H1 (cell line): ENCODE data around the gene WAC. TPM values are rescaled to one million over a fixed set of nuclear protein-coding genes. Genes with fewer than 3 reads are reported as not detected.

ENCODE experiments used
- CTCF ChIA-PET: fragments of 300-600 bp; sonication (Branson Sonifier 250); formaldehyde crosslinking; loops from one replicate; lab custom pipeline; 2021; ENCODE audit not compliant: partially characterized antibody; lab: Charles Lee
- POLR2A ChIA-PET: fragments of 300-600 bp; sonication (Branson Sonifier 250); formaldehyde crosslinking; loops from one replicate; lab custom pipeline; 2021; ENCODE audit warnings: inconsistent platforms; ENCODE audit not compliant: partially characterized antibody; lab: Charles Lee
- DNase-seq, 2 experiments: peaks; one replicate each; pipeline versions ENCODE4 v3.0.0 to v3.0.0-alpha.2; 2010 to 2022; ENCODE audit warnings: low spot score in 2 of 2, low read depth in 1 of 2, mixed read lengths in 1 of 2
- FAIRE-seq: peaks from 2 replicates; lab custom pipeline; 2011; peaks lifted over from hg19 to GRCh38; lab: Jason Lieb, UNC
- H2AFZ ChIP-seq: 2 replicates; pipeline ENCODE4 v1.8.1; 2012; ENCODE audit warnings: low read length, inconsistent platforms
- H2AK5ac ChIP-seq: 2 replicates; pipeline ENCODE4 v1.6.1; 2013; ENCODE audit warnings: low read depth, low read length
- H2BK120ac ChIP-seq: replicated peaks from 2 replicates; pipeline ENCODE3; 2013; ENCODE audit warnings: low read depth, low read length, inconsistent platforms
- H2BK12ac ChIP-seq: 2 replicates; pipeline ENCODE4 v1.6.1; 2013; ENCODE audit warnings: low read depth, low read length
- H2BK15ac ChIP-seq: 2 replicates; pipeline ENCODE4 v1.6.1; 2013; ENCODE audit warnings: low read length
- H2BK20ac ChIP-seq: 2 replicates; pipeline ENCODE4 v1.6.1; 2013; ENCODE audit warnings: low read length
- H2BK5ac ChIP-seq: 2 replicates; pipeline ENCODE4 v1.6.1; 2013; ENCODE audit warnings: low read depth, low read length
- H3K14ac ChIP-seq: 2 replicates; pipeline ENCODE4 v1.6.1; 2013; ENCODE audit warnings: inconsistent platforms; ENCODE audit not compliant: insufficient read length
- H3K18ac ChIP-seq: 2 replicates; pipeline ENCODE4 v1.6.1; 2013; ENCODE audit warnings: low read length; ENCODE audit errors: extremely low read depth
- H3K23ac ChIP-seq: 2 replicates; pipeline ENCODE4 v1.6.1; 2013; ENCODE audit warnings: inconsistent platforms; ENCODE audit not compliant: insufficient read length
- H3K23me2 ChIP-seq: 2 replicates; pipeline ENCODE4 v1.6.1; 2013; ENCODE audit warnings: low read depth, low read length
- H3K27ac ChIP-seq: 2 replicates; pipeline ENCODE4 v1.6.1; 2011; ENCODE audit warnings: low read depth, low read length, inconsistent platforms
- H3K27me3 ChIP-seq, 4 experiments: replicated peaks in 1 of 4; 1 replicate in 1 of 4; 2 replicates in 3 of 4; pipeline versions ENCODE4 v1.6.1 to v1.8.1; 2011 to 2013; ENCODE audit warnings: low read length in 3 of 4, mild to moderate bottlenecking in 3 of 4, inconsistent platforms in 2 of 4, mixed read lengths in 2 of 4, moderate library complexity in 1 of 4; ENCODE audit not compliant: control insufficient read depth in 3 of 4, insufficient read depth in 3 of 4; ENCODE audit errors: extremely low read depth in 1 of 4
- H3K36me3 ChIP-seq, 4 experiments: 2 replicates each; pipeline versions ENCODE4 v1.6.1 to v1.8.1; 2011 to 2013; ENCODE audit warnings: mild to moderate bottlenecking in 4 of 4, low read length in 3 of 4, moderate library complexity in 2 of 4, control low read depth in 1 of 4, inconsistent platforms in 1 of 4; ENCODE audit not compliant: insufficient read depth in 4 of 4, control insufficient read depth in 2 of 4
- H3K4ac ChIP-seq: replicated peaks from 2 replicates; pipeline ENCODE3; 2013; ENCODE audit warnings: low read length, low read depth, mixed read lengths, inconsistent platforms; ENCODE audit not compliant: insufficient read length
- H3K4me1 ChIP-seq, 4 experiments: replicated peaks in 1 of 4; 1 replicate in 1 of 4; 2 replicates in 3 of 4; pipeline versions ENCODE4 v1.6.1 to v1.8.1; 2011 to 2013; ENCODE audit warnings: low read length in 3 of 4, inconsistent platforms in 2 of 4, mixed read lengths in 1 of 4; ENCODE audit not compliant: insufficient read depth in 4 of 4, control insufficient read depth in 3 of 4
- H3K4me2 ChIP-seq, 2 experiments: 2 replicates each; pipeline versions ENCODE4 v1.6.1 to v1.8.1; 2011 to 2013; ENCODE audit warnings: low read depth in 2 of 2, low read length in 2 of 2, control low read depth in 1 of 2, inconsistent platforms in 1 of 2, mild to moderate bottlenecking in 1 of 2; ENCODE audit not compliant: insufficient read depth in 1 of 2
- H3K4me3 ChIP-seq, 4 experiments: fragments of 200-600, 300-600 bp in 1 of 4; sonication (generic), shearing (Covaris generic), sonication (Bioruptor Twin) in 1 of 4; 2 replicates each; pipeline versions ENCODE4 v1.5.1 to v1.8.1; 2011 to 2016; ENCODE audit warnings: low read length in 4 of 4, low read depth in 3 of 4, control low read depth in 2 of 4, inconsistent platforms in 2 of 4, mild to moderate bottlenecking in 2 of 4, mixed read lengths in 1 of 4, moderate library complexity in 1 of 4; ENCODE audit not compliant: insufficient read depth in 2 of 4; ENCODE audit errors: extremely low read depth in 1 of 4
- H3K56ac ChIP-seq: replicated peaks from 2 replicates; pipeline ENCODE3; 2013; ENCODE audit warnings: low read depth, mild to moderate bottlenecking, mixed read lengths, low read length, inconsistent platforms; ENCODE audit not compliant: insufficient read length
- H3K79me1 ChIP-seq: 2 replicates; pipeline ENCODE4 v1.6.1; 2013; ENCODE audit warnings: low read depth, low read length, control low read depth
- H3K79me2 ChIP-seq, 2 experiments: 2 replicates each; pipeline versions ENCODE4 v1.6.1 to v1.8.1; 2012 to 2013; ENCODE audit warnings: low read length in 2 of 2, mild to moderate bottlenecking in 2 of 2, inconsistent platforms in 1 of 2; ENCODE audit not compliant: insufficient read depth in 2 of 2, control insufficient read depth in 1 of 2
- H3K9ac ChIP-seq, 4 experiments: replicated peaks in 1 of 4; 1 replicate in 1 of 4; 2 replicates in 3 of 4; pipeline versions ENCODE4 v1.6.1 to v1.8.1; 2011 to 2013; ENCODE audit warnings: low read depth in 3 of 4, low read length in 3 of 4, control low read depth in 2 of 4, mild to moderate bottlenecking in 2 of 4, moderate library complexity in 2 of 4, inconsistent platforms in 1 of 4; ENCODE audit errors: extremely low read depth in 1 of 4
- H3K9me3 ChIP-seq, 2 experiments: 2 replicates each; pipeline versions ENCODE4 v1.6.1 to v1.8.1; 2012 to 2013; ENCODE audit warnings: mild to moderate bottlenecking in 2 of 2, moderate library complexity in 2 of 2, control low read depth in 1 of 2, inconsistent platforms in 1 of 2, low read depth in 1 of 2, low read length in 1 of 2, mixed read lengths in 1 of 2; ENCODE audit not compliant: insufficient read depth in 2 of 2
- H4K20me1 ChIP-seq, 2 experiments: replicated peaks in 1 of 2; 2 replicates each; pipeline versions ENCODE3 to v1.8.1; 2011 to 2013; ENCODE audit warnings: inconsistent platforms in 2 of 2, low read length in 2 of 2, mild to moderate bottlenecking in 1 of 2; ENCODE audit not compliant: insufficient read depth in 2 of 2, control insufficient read depth in 1 of 2
- H4K5ac ChIP-seq: 2 replicates; pipeline ENCODE4 v1.6.1; 2013; ENCODE audit warnings: low read length, low read depth, mixed read lengths, inconsistent platforms; ENCODE audit not compliant: insufficient read length
- H4K8ac ChIP-seq: 2 replicates; pipeline ENCODE4 v1.8.0; 2013; ENCODE audit warnings: mild to moderate bottlenecking, moderate library complexity, low read length, inconsistent platforms; ENCODE audit not compliant: insufficient read depth; ENCODE audit errors: extremely low read depth
- H4K91ac ChIP-seq: replicated peaks from 2 replicates; pipeline ENCODE3; 2013; ENCODE audit warnings: low read length, mixed read lengths, inconsistent platforms; ENCODE audit not compliant: insufficient read length
- CEBPB ChIP-seq: IDR thresholded peaks from 2 replicates; pipeline ENCODE4 v1.6.1; 2012; ENCODE audit warnings: low read depth, low read length
- MAFK ChIP-seq: IDR thresholded peaks from 2 replicates; pipeline ENCODE4 v1.6.1; 2012; ENCODE audit warnings: low read depth, mild to moderate bottlenecking, improper control_type of control experiment, low read length
- NANOG ChIP-seq: IDR thresholded peaks from 2 replicates; pipeline ENCODE4 v1.6.1; 2011; ENCODE audit warnings: low read length, low read depth, mild to moderate bottlenecking, inconsistent platforms; ENCODE audit not compliant: insufficient read depth, poor library complexity, severe bottlenecking
- WGBS, 2 experiments: shearing (Covaris generic) in 1 of 2; methylation state at CpG; one replicate each; pipeline versions ENCODE4 v1.1.6 to v1.1.7; 2013 to 2015; ENCODE audit warnings: low lambda C conversion rate in 2 of 2, mixed read lengths in 2 of 2, inconsistent platforms in 1 of 2, low coverage in 1 of 2, missing lambda C conversion rate in 1 of 2; ENCODE audit not compliant: insufficient replicate concordance in 2 of 2, insufficient coverage in 1 of 2, insufficient read length in 1 of 2; ENCODE audit errors: extremely low coverage in 1 of 2, missing lambda C conversion rate in 1 of 2; 5-methylcytosine and 5-hydroxymethylcytosine counted together
- polyA plus RNA-seq, 7 experiments: library from polyadenylated mRNA; depleted of rRNA in 3 of 7; stranded (reverse) in 5 of 7; unstranded in 2 of 7; fragments of >200 nt in 5 of 7; fragments of 200-250 nt in 2 of 7; gene quantifications; 1 replicate in 5 of 7; 2 replicates in 1 of 7; 4 replicates in 1 of 7; pipeline versions ENCODE4 v1.2.1 to v1.2.3, GENCODE V29; 2011 to 2013; ENCODE audit warnings: missing spikeins in 2 of 7, mixed read lengths in 2 of 7
- total RNA-seq: library from RNA; stranded (reverse); fragmentation: NEBNext Ultra II Directional; extraction: Animal tissue kit (Norgen Biotek cat#: 25700); gene quantifications from 2 replicates; pipeline ENCODE4 v1.2.1, GENCODE V29; 2021

Gene WAC
- total and polyA plus RNA-seq, 2 of the 8 experiments (the other 6 are each of a cell fraction or from before 2014, with no cell fraction given): 72.9 to 128 TPM

DNA sequence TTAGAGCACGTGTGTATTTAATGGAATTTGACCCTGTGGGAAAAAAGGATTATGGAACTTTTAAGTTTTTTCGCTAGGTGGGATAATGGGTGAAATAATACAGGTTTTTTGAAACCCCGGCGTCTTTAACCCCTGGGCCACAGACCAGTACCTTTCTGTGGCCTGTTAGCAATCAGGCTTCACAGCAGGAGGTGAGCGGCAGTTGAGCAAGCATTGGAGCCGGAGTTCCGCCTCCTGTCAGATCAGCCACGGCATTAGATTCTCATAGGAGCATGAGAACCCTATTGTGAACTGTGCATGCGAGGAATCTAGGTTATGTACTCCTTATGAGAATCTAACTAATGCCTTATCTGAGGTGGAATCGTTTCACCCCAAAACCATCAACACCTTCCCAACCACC, 28.6 kb downstream of the WAC start:
- 94% methylated on average over 10 of the region's 10 CpGs; no CpG with 5 or more reads in 1 of the 2 experiments for WGBS, 2 experiments
- no peak overlapping the region for H2BK20ac ChIP-seq
- DNase-seq (peak in 1 of 2 experiments; percentile 10), FAIRE-seq (no peak)
- H3K4me2 ChIP-seq: no peak overlapping the region
- no peak overlapping the region for H3K9ac ChIP-seq
- H4K5ac ChIP-seq: no peak overlapping the region
- no peak overlapping the region for H3K56ac ChIP-seq
- H2AK5ac ChIP-seq: no peak overlapping the region
- H2BK15ac ChIP-seq: no peak overlapping the region
- H4K91ac ChIP-seq: no peak overlapping the region
- no peak overlapping the region for H2BK5ac ChIP-seq
- H3K18ac ChIP-seq: no peak overlapping the region
- no peaks in the 10 kb centered on the region for H3K27me3 ChIP-seq
- peaks cover 2 to 43% (median 6%) of the 10 kb centered on the region in 4 experiments; a peak in 4 of 8 replicates for H3K36me3 ChIP-seq
- peak; percentile 55; the same call in 1 of the 2 replicates for TF ChIP-seq CEBPB
- TF ChIP-seq MAFK: no peak
- TF ChIP-seq NANOG: peak; percentile 57
- H3K79me1 ChIP-seq: peaks cover 4% of the 10 kb centered on the region; the same call in 1 of the 2 replicates
- no peak overlapping the region for H3K14ac ChIP-seq
- H3K23me2 ChIP-seq: peaks cover 2% of the 10 kb centered on the region; the same call in 1 of the 2 replicates
- H4K20me1 ChIP-seq: peaks cover 27 to 37% of the 10 kb centered on the region in 2 experiments
- no peak overlapping the region for H2BK120ac ChIP-seq
- H2AFZ ChIP-seq: no peak overlapping the region
- H3K23ac ChIP-seq: no peak overlapping the region
- peaks cover 44 to 99% of the 10 kb centered on the region in 2 experiments for H3K79me2 ChIP-seq
- CTCF ChIA-PET: no interaction called here
- no peak overlapping the region for H3K4ac ChIP-seq
- peaks cover 0 to 16% (median 10%) of the 10 kb centered on the region in 4 experiments; a peak in 4 of 7 replicates for H3K4me1 ChIP-seq
- H3K9me3 ChIP-seq: no peaks in the 10 kb centered on the region
- POLR2A ChIA-PET: interaction anchor here (1.0 kb wide), 3 partner anchors 19 to 27 kb away, joined by 3 to 4 read pairs (median 3); no protein-coding TSS in a partner anchor
- no peak overlapping the region for H2BK12ac ChIP-seq
- no peak overlapping the region for H4K8ac ChIP-seq
- no peak overlapping the region for H3K4me3 ChIP-seq
- no peak overlapping the region for H3K27ac ChIP-seq
